ENCODE data around the gene QRSL1.

DNA sequence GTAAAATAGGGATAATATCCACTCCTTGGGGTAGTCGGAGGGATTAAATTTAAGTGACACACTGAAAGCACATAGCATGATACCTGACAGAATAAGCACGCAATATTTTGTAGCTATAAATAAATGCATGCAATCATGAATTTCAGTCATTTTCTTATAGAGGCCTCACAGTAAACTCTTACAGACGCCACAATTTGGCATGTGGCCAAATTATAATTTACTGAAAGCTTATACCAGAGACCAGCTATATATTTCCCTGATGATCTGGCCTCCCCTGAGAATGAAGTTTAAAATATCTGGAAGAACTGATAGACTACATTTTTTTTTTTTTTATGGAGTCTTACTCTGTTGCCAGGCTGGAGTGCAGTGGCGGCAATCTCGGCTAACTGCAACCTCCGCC lies 40.9 kb downstream of the QRSL1 start:
- TF ChIP-seq POLR2A (IDR thresholded peaks at IDR 0.05; ENCODE audit: low read length) (no peak), GATA1 (IDR thresholded peaks at IDR 0.05; ENCODE audit: low read depth, low read length) (no peak)
